SK-N-MC (cell line): ENCODE results near the gene CCDC197.

Experiments
- DNase-seq: peaks from one replicate; pipeline ENCODE4 v3.0.0-alpha.2; 2011; ENCODE audit warnings: low read depth, low spot score
- H3K27ac ChIP-seq: fragments of 200-600 bp; sonication (generic); 2 replicates; pipeline ENCODE4 v1.5.1; 2016; ENCODE audit warnings: mixed run types
- H3K36me3 ChIP-seq: fragments of 200-600 bp; sonication (generic); 2 replicates; pipeline ENCODE4 v1.6.1; 2017; ENCODE audit warnings: antibody characterized with exemption, low read length, mixed read lengths; ENCODE audit not compliant: insufficient read depth
- H3K4me3 ChIP-seq: fragments of 200-600 bp; sonication (generic); 2 replicates; pipeline ENCODE4 v1.5.1; 2016
- H3K9ac ChIP-seq: fragments of 200-600 bp; sonication (generic); 2 replicates; pipeline ENCODE4 v1.8.0; 2017; ENCODE audit warnings: mixed run types, mixed read lengths; ENCODE audit not compliant: insufficient read length
- H3K9me3 ChIP-seq: fragments of 200-600 bp; sonication (generic); 2 replicates; pipeline ENCODE4 v1.6.1; 2017; ENCODE audit warnings: low read depth, mild to moderate bottlenecking, antibody characterized with exemption, low read length, moderate library complexity, mixed read lengths
- EZH2 ChIP-seq: fragments of 200-600 bp; sonication (generic); IDR thresholded peaks from one replicate; pipeline ENCODE4 v1.6.1; 2017; ENCODE audit warnings: antibody characterized with exemption
- FOXP2 ChIP-seq: optimal IDR thresholded peaks from 2 replicates; pipeline ENCODE3; 2011; ENCODE audit warnings: mild to moderate bottlenecking, moderate library complexity; ENCODE audit not compliant: insufficient read depth; ENCODE audit errors: extremely low read length, control extremely low read depth
- POLR2AphosphoS5 ChIP-seq: IDR thresholded peaks from 2 replicates; pipeline ENCODE4 v1.6.1; 2012; ENCODE audit warnings: mild to moderate bottlenecking, low read depth, low read length, borderline replicate concordance

CCDC197 gene

DNA sequence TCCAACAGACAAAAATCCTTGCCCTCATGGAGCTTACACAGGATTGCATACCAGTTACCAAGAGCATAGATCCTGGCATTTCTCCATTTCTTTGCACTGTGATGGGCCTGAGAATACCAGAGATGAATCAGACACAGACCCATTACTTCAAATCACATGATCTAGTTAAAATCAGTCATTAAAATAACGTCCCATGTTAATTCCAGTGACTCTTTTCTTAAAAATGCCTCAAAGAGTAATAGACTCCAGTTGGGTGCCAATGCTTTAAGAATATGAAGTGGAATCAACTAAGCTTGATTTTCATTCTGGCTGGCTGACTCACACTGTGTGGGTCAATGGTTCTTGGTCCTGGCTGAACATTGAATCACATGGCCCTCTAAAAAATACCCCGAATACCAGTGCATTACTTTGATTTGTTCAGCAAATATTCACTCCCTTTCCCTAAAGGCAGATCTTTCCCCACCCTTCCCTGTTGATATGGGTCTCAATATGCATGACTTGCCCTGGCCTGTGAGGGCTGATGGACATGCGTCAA is 31.7 kb upstream of the CCDC197 start:
- no peaks in the 10 kb centered on the region for H3K9me3 ChIP-seq
- no peak overlapping the region for H3K4me3 ChIP-seq
- no peak for TF ChIP-seq EZH2
- TF ChIP-seq POLR2AphosphoS5, result no peak
- TF ChIP-seq FOXP2, result no peak
- H3K9ac ChIP-seq, result no peak overlapping the region
- H3K36me3 ChIP-seq, result no peaks in the 10 kb centered on the region
- no peak overlapping the region for H3K27ac ChIP-seq
- DNase-seq, result no peak

DNA sequence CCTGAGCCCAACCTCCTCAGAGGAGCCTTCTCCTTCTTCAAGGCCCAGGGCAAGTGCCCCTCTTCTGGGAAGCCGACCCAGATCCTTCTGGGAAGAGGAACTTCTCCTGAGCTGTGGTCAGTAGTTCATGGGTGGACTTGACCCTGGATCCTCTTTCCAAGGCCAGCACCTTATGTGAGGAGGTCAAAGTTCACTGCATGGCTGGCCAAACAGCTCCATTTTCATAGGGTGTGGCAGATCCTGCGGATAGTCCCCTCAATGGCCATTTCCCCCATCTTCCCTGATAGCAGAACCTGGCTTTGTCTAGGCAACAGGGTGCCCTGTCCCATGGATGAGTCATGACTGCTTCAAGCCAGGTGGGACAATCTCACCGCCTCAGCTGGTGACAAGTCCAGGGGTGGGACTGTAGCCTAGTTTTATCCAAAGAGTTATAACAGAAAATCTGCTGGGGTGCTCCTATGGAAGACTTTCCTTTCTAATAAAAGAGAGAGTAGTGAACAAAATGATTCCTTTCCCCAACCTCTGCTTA is 31.1 kb upstream of the CCDC197 start:
- no peak for DNase-seq
- Histone ChIP-seq H3K4me3 (no peak overlapping the region), H3K27ac (no peak overlapping the region), H3K36me3 (no peaks in the 10 kb centered on the region), H3K9ac (no peak overlapping the region), H3K9me3 (no peaks in the 10 kb centered on the region)
- TF ChIP-seq POLR2AphosphoS5 (no peak), EZH2 (no peak), FOXP2 (no peak)

DNA sequence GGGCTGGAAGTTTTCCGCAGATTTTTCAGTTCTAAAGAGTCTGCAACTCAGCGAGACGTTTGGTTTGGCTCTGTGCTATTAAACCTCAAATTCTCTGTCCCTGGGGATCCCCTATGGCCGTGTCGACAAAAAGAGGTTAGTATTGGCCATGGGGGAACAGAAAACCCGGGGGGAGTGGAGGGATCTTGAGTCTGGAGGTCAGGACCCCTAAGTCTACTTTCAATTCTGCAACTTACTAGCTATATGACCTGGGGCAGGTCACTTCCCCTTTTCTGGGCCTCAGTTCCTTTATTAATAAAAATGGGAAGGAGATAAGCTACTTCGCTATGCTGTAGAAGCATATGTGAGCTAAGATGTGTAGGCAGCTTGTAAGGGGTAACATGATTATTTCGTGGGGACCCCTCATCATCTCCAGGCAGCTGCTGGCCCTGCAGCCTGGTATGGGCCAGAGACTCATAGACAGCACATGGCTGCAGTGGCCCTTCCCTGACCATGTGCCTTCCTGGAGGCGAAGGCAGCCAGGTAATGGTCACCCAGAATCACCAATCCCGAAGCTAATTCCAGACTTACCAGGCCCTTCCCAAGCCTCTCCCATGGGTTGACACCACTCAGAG is 29.4 kb upstream of the CCDC197 start:
- DNase-seq, result no peak
- no peak overlapping the region for H3K27ac ChIP-seq
- H3K9ac ChIP-seq, result no peak overlapping the region
- H3K4me3 ChIP-seq, result no peak overlapping the region
- no peaks in the 10 kb centered on the region for H3K36me3 ChIP-seq
- TF ChIP-seq EZH2, result no peak
- no peak for TF ChIP-seq FOXP2
- no peak for TF ChIP-seq POLR2AphosphoS5
- no peaks in the 10 kb centered on the region for H3K9me3 ChIP-seq

DNA sequence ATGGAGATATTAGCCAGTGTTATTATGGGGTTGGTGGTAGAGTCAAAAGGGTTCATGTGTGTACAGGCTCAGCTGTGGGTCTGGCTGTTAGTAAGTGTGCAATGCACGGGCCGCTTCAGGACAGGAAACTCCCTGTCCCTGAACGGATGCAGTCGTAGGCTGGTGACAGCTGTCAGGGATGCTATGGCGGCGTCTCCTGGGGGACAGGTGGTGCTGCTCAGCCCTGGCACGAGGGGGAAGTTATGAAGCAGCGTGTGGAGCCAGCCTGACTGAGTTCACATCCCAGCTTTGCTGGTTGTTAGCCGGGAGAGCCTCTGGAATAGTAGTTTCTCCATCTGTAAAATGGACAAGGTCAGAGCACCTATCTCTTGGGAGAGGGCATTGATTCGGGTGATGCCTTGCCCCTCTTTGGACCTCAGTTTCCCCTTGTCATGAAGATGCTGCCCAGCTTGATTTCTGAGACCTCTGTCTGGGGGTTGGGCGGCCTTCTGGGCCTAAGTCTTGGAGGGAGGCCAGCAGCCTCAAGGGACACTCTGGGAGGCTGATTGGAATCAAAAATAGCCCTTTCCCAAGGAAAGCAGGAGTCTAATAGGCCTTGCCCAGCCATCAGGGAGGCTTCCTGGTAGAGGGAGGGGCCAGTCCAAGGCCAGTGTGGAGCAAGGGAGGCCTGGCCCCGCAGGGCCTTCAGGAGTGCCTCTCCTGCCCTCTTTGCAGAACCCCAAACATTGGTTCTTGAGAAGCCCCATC is 27.8 kb upstream of the CCDC197 start:
- Histone ChIP-seq H3K9ac (no peak overlapping the region), H3K27ac (no peak overlapping the region)
- no peak for DNase-seq

DNA sequence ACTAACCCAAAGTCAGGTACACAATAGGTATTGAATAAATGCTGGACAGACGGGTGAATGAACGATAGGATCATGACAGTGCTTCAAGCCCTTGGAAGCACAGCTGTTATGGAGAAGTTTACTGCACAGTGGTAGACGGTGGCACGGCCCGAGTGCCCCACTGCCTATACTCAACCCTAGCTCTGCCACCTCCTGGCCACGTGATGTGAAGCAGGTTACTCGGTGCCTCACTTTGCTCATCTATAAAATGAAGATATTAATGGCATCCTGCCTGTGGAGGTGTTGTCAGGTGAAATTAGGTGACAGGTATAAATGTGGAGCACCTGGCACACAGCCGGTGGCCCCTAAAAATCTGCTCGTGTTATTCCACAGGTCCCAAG is 26.5 kb upstream of the CCDC197 start:
- DNase-seq, result no peak
- Histone ChIP-seq H3K27ac (no peak overlapping the region), H3K4me3 (no peak overlapping the region), H3K9ac (no peak overlapping the region), H3K36me3 (no peaks in the 10 kb centered on the region), H3K9me3 (no peaks in the 10 kb centered on the region)
- TF ChIP-seq EZH2, result no peak
- no peak for TF ChIP-seq FOXP2
- TF ChIP-seq POLR2AphosphoS5, result no peak

More for the DNA sequence above, 27.8 kb upstream of the CCDC197 start:
- H3K9me3 ChIP-seq, result no peaks in the 10 kb centered on the region
- no peak overlapping the region for H3K4me3 ChIP-seq
- no peaks in the 10 kb centered on the region for H3K36me3 ChIP-seq
- TF ChIP-seq FOXP2, result no peak
- TF ChIP-seq POLR2AphosphoS5, result no peak
- no peak for TF ChIP-seq EZH2

DNA sequence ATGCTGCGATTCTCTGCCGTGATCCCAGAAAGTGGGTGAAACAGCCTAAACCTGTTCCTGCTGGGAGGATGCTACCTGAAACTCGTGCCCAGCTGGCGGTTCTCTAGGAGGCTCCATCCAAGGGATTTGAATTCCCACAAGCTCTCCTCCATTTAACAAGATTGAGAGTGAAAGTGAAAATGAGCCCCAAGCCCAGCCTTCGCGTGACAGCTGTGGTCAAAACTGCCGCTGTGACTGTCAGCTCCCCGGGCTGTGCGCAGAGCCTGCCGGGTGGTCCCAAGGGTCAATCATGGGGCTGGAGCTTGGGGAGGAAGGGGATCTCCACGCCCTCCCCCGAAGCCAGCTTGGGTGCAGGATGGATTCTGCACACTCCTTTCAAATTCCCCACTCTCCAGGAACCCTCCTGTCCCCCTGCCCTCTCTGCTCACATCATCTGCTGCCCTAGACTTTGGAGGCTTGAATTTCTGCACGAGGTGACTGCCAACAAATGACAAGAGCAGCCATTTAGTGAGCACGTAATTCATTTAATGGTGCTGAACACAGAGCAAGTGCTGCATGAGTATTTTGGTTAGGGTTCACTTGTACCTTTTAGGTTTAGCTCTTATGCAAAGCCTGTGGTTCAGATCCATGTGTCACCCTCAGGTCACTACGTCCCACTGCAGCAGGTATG is 26.0 kb upstream of the CCDC197 start:
- Histone ChIP-seq H3K4me3 (no peak overlapping the region), H3K9me3 (no peaks in the 10 kb centered on the region), H3K27ac (no peak overlapping the region), H3K36me3 (no peaks in the 10 kb centered on the region), H3K9ac (no peak overlapping the region)
- DNase-seq, result no peak
- TF ChIP-seq FOXP2 (no peak), POLR2AphosphoS5 (no peak)

DNA sequence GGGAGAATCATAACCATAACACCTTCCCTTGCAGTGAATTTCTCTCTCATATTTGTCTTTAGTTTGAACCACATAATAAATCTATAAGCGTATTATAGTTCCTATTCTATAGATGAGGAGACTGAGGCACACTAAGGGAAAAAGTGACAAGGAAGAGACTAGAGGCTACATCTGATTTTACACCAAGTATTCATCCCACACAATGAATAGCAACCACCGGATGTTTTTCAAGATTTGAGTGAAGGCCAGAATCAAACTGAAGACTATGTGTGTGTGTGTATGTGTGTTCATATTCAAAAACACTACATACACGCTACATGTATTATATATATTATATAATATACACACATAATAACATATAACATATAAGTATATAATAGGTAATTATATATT is 25.5 kb upstream of the CCDC197 start:
- H3K9ac ChIP-seq, result no peak overlapping the region
- H3K36me3 ChIP-seq, result no peaks in the 10 kb centered on the region
- H3K4me3 ChIP-seq, result no peak overlapping the region
- H3K27ac ChIP-seq, result no peak overlapping the region
- TF ChIP-seq FOXP2 (no peak), POLR2AphosphoS5 (no peak), EZH2 (no peak)
- no peak for DNase-seq
- no peaks in the 10 kb centered on the region for H3K9me3 ChIP-seq

DNA sequence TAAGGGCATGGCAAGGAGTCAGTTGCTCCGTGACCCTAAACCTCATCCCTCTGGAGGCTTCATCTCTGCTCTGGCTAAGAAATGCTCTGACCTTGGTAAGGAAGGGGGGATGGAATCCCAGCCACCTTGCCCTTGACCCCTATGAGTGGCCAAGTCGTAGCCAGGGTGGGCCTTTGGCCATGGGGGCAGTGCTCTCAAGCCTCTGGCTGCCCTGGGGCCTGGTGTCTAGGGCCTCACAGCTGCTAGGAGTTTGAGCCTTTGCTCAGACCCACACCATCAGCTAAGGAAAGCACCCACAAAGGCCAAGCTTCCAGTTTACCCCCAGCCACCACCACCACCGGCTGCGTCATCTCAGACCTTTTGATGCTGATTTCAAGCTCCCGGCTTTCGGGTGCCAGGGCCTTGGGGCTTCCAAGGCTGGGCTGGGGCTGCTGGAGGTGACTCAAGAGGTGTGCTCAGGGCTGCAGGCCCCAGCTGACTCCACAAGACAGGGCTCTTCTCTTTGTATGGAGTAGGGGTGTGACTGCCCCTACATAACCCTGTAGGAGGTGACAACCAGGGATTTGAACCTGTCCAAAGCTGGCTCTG is 24.4 kb upstream of the CCDC197 start:
- H3K36me3 ChIP-seq, result no peaks in the 10 kb centered on the region
- H3K9ac ChIP-seq, result no peak overlapping the region
- no peak for DNase-seq

DNA sequence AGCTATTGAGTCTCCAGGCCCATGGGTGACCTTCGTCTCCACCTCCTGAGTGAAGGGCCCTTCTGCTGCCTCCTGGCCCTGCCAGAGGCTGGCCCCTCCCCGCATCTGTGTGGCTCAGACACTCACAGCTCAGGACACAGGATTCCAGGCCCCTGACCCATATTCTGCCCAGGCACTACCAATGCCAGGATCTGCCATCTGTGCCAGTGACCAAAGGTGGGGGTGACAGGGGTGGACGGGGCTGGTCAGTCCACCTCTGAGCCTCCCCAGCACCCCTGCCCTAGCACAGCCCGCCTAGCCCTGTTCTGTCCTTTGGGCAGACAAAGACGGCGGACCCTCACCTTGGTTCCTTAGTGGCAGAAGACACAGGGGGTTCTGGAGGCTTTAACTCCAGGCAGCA is 23.5 kb upstream of the CCDC197 start:
- H3K9me3 ChIP-seq, result no peaks in the 10 kb centered on the region
- no peak overlapping the region for H3K27ac ChIP-seq
- TF ChIP-seq FOXP2, result no peak
- TF ChIP-seq POLR2AphosphoS5, result no peak
- DNase-seq, result no peak
- H3K9ac ChIP-seq, result no peak overlapping the region
- H3K36me3 ChIP-seq, result no peaks in the 10 kb centered on the region
- no peak overlapping the region for H3K4me3 ChIP-seq

More for the DNA sequence above, 24.4 kb upstream of the CCDC197 start:
- Histone ChIP-seq H3K4me3 (no peak overlapping the region), H3K27ac (no peak overlapping the region), H3K9me3 (no peaks in the 10 kb centered on the region)
- TF ChIP-seq EZH2 (no peak), POLR2AphosphoS5 (no peak), FOXP2 (no peak)
